Kidney (tissue), 14 donors: Measurements from ENCODE around the gene HIVEP3. TPM values are rescaled to one million over a fixed set of nuclear protein-coding genes. Genes with fewer than 3 reads are reported as not detected.

Experiments
- DNase-seq, 5 donors: peaks; one replicate each; pipeline ENCODE4 v3.0.0-alpha.2; 2013 to 2020
- FAIRE-seq: peaks from 2 replicates; lab custom pipeline; 2012; peaks lifted over from hg19 to GRCh38; lab: Jason Lieb, UNC
- H3K27ac ChIP-seq, 2 donors: one replicate each; pipeline ENCODE4 v1.7.0; 2013; ENCODE audit warnings: low read depth in 2 of 2, low read length in 2 of 2, inconsistent platforms in 1 of 2
- H3K27me3 ChIP-seq: one replicate; pipeline ENCODE4 v1.7.1; 2013; ENCODE audit warnings: low read length, inconsistent platforms; ENCODE audit not compliant: control insufficient read depth, insufficient read depth
- H3K36me3 ChIP-seq, 3 donors: one replicate each; pipeline versions ENCODE4 v1.7.0 to v1.7.1; 2013; ENCODE audit warnings: low read length in 3 of 3, control low read depth in 1 of 3, inconsistent platforms in 1 of 3; ENCODE audit not compliant: insufficient read depth in 3 of 3, control insufficient read depth in 2 of 3
- H3K4me1 ChIP-seq, 3 donors: one replicate each; pipeline versions ENCODE4 v1.7.0 to v1.7.1; 2013; ENCODE audit warnings: low read length in 3 of 3, inconsistent platforms in 1 of 3, low read depth in 1 of 3; ENCODE audit not compliant: control insufficient read depth in 2 of 3, insufficient read depth in 2 of 3
- H3K4me3 ChIP-seq, 3 donors: one replicate each; pipeline versions ENCODE4 v1.7.0 to v1.8.1; 2013; ENCODE audit warnings: low read length in 3 of 3, control low read depth in 1 of 3, inconsistent platforms in 1 of 3
- H3K9ac ChIP-seq, 3 donors: one replicate each; pipeline versions ENCODE4 v1.7.0 to v1.7.1; 2013; ENCODE audit warnings: low read length in 3 of 3, control low read depth in 1 of 3, inconsistent platforms in 1 of 3
- H3K9me3 ChIP-seq, 3 donors: one replicate each; pipeline versions ENCODE4 v1.7.0 to v1.7.1; 2013; ENCODE audit warnings: low read length in 3 of 3, control low read depth in 1 of 3, inconsistent platforms in 1 of 3; ENCODE audit not compliant: control insufficient read depth in 2 of 3, insufficient read depth in 1 of 3
- CTCF ChIP-seq: IDR thresholded peaks from 3 replicates; pipeline ENCODE4 v1.5.1; 2012; ENCODE audit warnings: mild to moderate bottlenecking, moderate library complexity, borderline replicate concordance; ENCODE audit not compliant: insufficient read depth; ENCODE audit errors: extremely low read depth
- intact Hi-C: fragments of 100-400 bp; cut with DNase I; formaldehyde crosslinking; loops from one replicate; pipeline ENCODE4 v1.11.1; 2022
- polyA plus RNA-seq: library from polyadenylated mRNA; stranded (reverse); fragments of 350-450 nt; fragmentation: Illumina TruSeq; extraction: RNeasy Lipid Tissue Mini Kit (QIAGEN cat#74804); gene quantifications from one replicate; pipeline ENCODE4 v1.2.3, GENCODE V29; 2014; ENCODE audit warnings: low read depth, low replicate concordance; ENCODE audit not compliant: insufficient read depth
- total RNA-seq: library from RNA; stranded (reverse); fragmentation: NEBNext Ultra II Directional; extraction: Animal tissue kit (Norgen Biotek cat#: 25700); gene quantifications from one replicate; pipeline ENCODE4 v1.2.1, GENCODE V29; 2021
- donor health status: control.
- donor health status: control.
- donor health status: control.
- donor health status: control.
- donor health status: control.
- donor health status: DM: yes; HTN: yes; CAD: no.
- donor health status: Normal renal cell carcinoma (clear cell type).

The HIVEP3 gene
- total and polyA plus RNA-seq, 2 donors from 2014 or later: 3.5 to 11.0 TPM

- no peak for FAIRE-seq
Observed at GRCh38 chr1:41852091-41852490, 66.6 kb downstream of the HIVEP3 start.

GRCh38 chr1:41851589-41851988 is 67.1 kb downstream of the HIVEP3 start:
- DNase-seq (peak in 1 of 5 donors; percentile 25), FAIRE-seq (no peak)
- Histone ChIP-seq H3K27ac (no peak overlapping the region), H3K9ac (no peak overlapping the region), H3K9me3 (no peaks in the 10 kb centered on the region), H3K4me3 (no peak overlapping the region), H3K36me3 (no peaks in the 10 kb centered on the region), H3K27me3 (no peaks in the 10 kb centered on the region), H3K4me1 (peaks cover 0 to 7% (median 0%) of the 10 kb centered on the region in 3 donors)
- no peak for TF ChIP-seq CTCF
- intact Hi-C loops: no loop called here

More at GRCh38 chr1:41852091-41852490, 66.6 kb downstream of the HIVEP3 start:
- DNase-seq: no peak
- H3K4me3 ChIP-seq: no peak overlapping the region
- H3K4me1 ChIP-seq: peaks cover 0 to 7% (median 0%) of the 10 kb centered on the region in 3 donors
- intact Hi-C loops: no loop called here
- no peaks in the 10 kb centered on the region for H3K9me3 ChIP-seq
- no peaks in the 10 kb centered on the region for H3K27me3 ChIP-seq
- H3K27ac ChIP-seq: no peak overlapping the region
- H3K9ac ChIP-seq: no peak overlapping the region
- H3K36me3 ChIP-seq: no peaks in the 10 kb centered on the region
- no peak for TF ChIP-seq CTCF

- Histone ChIP-seq H3K27ac (no peak overlapping the region), H3K27me3 (no peaks in the 10 kb centered on the region), H3K36me3 (no peaks in the 10 kb centered on the region), H3K4me1 (peaks cover 0 to 7% (median 0%) of the 10 kb centered on the region in 3 donors), H3K4me3 (no peak overlapping the region), H3K9me3 (no peaks in the 10 kb centered on the region), H3K9ac (no peak overlapping the region)
- intact Hi-C loops: no loop called here
- no peak for TF ChIP-seq CTCF
- no peak for DNase-seq
- no peak for FAIRE-seq
Observed at GRCh38 chr1:41850029-41850428, 68.7 kb downstream of the HIVEP3 start.

- Histone ChIP-seq H3K9ac (no peak overlapping the region), H3K9me3 (no peaks in the 10 kb centered on the region), H3K4me1 (peaks cover 0 to 7% (median 0%) of the 10 kb centered on the region in 3 donors), H3K36me3 (no peaks in the 10 kb centered on the region), H3K4me3 (no peak overlapping the region), H3K27ac (no peak overlapping the region), H3K27me3 (no peaks in the 10 kb centered on the region)
- FAIRE-seq (no peak), DNase-seq (no peak)
- intact Hi-C loops: no loop called here
- no peak for TF ChIP-seq CTCF
Observed at GRCh38 chr1:41849211-41849759, 69.4 kb downstream of the HIVEP3 start.
